Endodermal cell (in vitro differentiated cells): ENCODE measurements around the gene FIBCD1. TPM values are rescaled to one million over a fixed set of nuclear protein-coding genes. Genes with fewer than 3 reads are reported as not detected.

Source experiments
- DNase-seq: peaks from one replicate; pipeline ENCODE4 v3.0.0-alpha.2; 2017
- H3K27ac ChIP-seq: 2 replicates; pipeline ENCODE4 v1.5.1; 2013; ENCODE audit warnings: mild to moderate bottlenecking, low read depth, low read length, moderate library complexity
- H3K27me3 ChIP-seq: 2 replicates; pipeline ENCODE4 v1.6.1; 2013; ENCODE audit warnings: mild to moderate bottlenecking, low read length, moderate library complexity; ENCODE audit not compliant: insufficient read depth, control insufficient read depth, poor library complexity, severe bottlenecking
- H3K36me3 ChIP-seq: 2 replicates; pipeline ENCODE4 v1.7.0; 2013; ENCODE audit warnings: mild to moderate bottlenecking, low read length, moderate library complexity; ENCODE audit not compliant: control insufficient read depth, insufficient read depth
- H3K4me1 ChIP-seq: one replicate; pipeline ENCODE4 v1.7.0; 2013; ENCODE audit warnings: low read length; ENCODE audit not compliant: control insufficient read depth, insufficient read depth
- H3K4me3 ChIP-seq: 2 replicates; pipeline ENCODE4 v1.5.1; 2013; ENCODE audit warnings: mild to moderate bottlenecking, low read length, moderate library complexity
- H3K9ac ChIP-seq: 2 replicates; pipeline ENCODE4 v1.6.1; 2013; ENCODE audit warnings: mild to moderate bottlenecking, low read length, moderate library complexity; ENCODE audit not compliant: poor library complexity, severe bottlenecking; ENCODE audit errors: extremely low read depth
- H3K9me3 ChIP-seq: 2 replicates; pipeline ENCODE4 v1.6.1; 2013; ENCODE audit warnings: mild to moderate bottlenecking, low read length, moderate library complexity; ENCODE audit not compliant: control insufficient read depth
- H3K27ac Mint-ChIP-seq: 2 replicates; pipeline ENCODE4 v1.8.0; 2020; ENCODE audit warnings: mixed read lengths
- H3K27me3 Mint-ChIP-seq: 2 replicates; pipeline ENCODE4 v1.8.0; 2021; ENCODE audit warnings: mild to moderate bottlenecking, mixed read lengths; ENCODE audit not compliant: insufficient read depth
- H3K36me3 Mint-ChIP-seq: 2 replicates; pipeline ENCODE4 v1.8.0; 2020; ENCODE audit warnings: low read depth, mixed read lengths
- H3K4me1 Mint-ChIP-seq: 2 replicates; pipeline ENCODE4 v1.8.0; 2020; ENCODE audit warnings: mixed read lengths
- H3K4me3 Mint-ChIP-seq: 2 replicates; pipeline ENCODE4 v1.8.0; 2020; ENCODE audit warnings: mild to moderate bottlenecking, moderate library complexity, mixed read lengths
- H3K9me3 Mint-ChIP-seq: 2 replicates; pipeline ENCODE4 v1.8.0; 2020; ENCODE audit warnings: mild to moderate bottlenecking, mixed read lengths
- CTCF ChIP-seq: fragments of 200-600 bp; sonication (generic); conservative IDR thresholded peaks from 2 replicates; pipeline ENCODE4 v1.5.0; 2021; ENCODE audit warnings: antibody characterized with exemption, mild to moderate bottlenecking
- WGBS, 2 experiments: methylation state at CpG; one replicate each; pipeline versions ENCODE4 v1.1.5 to v1.1.7; 2013; ENCODE audit warnings: missing lambda C conversion rate in 2 of 2, mixed read lengths in 1 of 2; ENCODE audit not compliant: insufficient coverage in 1 of 2, insufficient read length in 1 of 2; 5-methylcytosine and 5-hydroxymethylcytosine counted together
- total RNA-seq, 2 donors: library from RNA; stranded (reverse); fragmentation: NEBNext Ultra II Directional in 1 of 2; extraction: Animal tissue kit (Norgen Biotek cat#: 25700) in 1 of 2; gene quantifications; 2 replicates in 1 of 2; 3 replicates in 1 of 2; pipeline ENCODE4 v1.2.1, GENCODE V29; 2021

Gene FIBCD1
- total RNA-seq, 2 donors from 2014 or later: 2.8 to 3.7 TPM

GRCh38 chr9:130981002-130981755 is 42.1 kb upstream of the FIBCD1 start:
- H3K27ac ChIP-seq: no peak overlapping the region
- no peak for DNase-seq
- H3K36me3 ChIP-seq: no peaks in the 10 kb centered on the region
- H3K9me3 ChIP-seq: no peaks in the 10 kb centered on the region
- H3K4me3 Mint-ChIP-seq: no peak overlapping the region
- H3K36me3 Mint-ChIP-seq: no peaks in the 10 kb centered on the region
- no peaks in the 10 kb centered on the region for H3K9me3 Mint-ChIP-seq
- H3K27ac Mint-ChIP-seq: no peak overlapping the region
- no peaks in the 10 kb centered on the region for H3K27me3 Mint-ChIP-seq
- 91 to 97% methylated on average over 5 to 10 of the region's 10 CpGs for WGBS, 2 experiments
- H3K4me1 ChIP-seq: no peaks in the 10 kb centered on the region
- no peak overlapping the region for H3K4me3 ChIP-seq
- H3K9ac ChIP-seq: no peak overlapping the region
- no peaks in the 10 kb centered on the region for H3K4me1 Mint-ChIP-seq
- no peak for TF ChIP-seq CTCF
- H3K27me3 ChIP-seq: no peaks in the 10 kb centered on the region

- Mint-ChIP-seq H3K4me3 (no peak overlapping the region), H3K36me3 (no peaks in the 10 kb centered on the region), H3K4me1 (no peaks in the 10 kb centered on the region), H3K27ac (no peak overlapping the region), H3K9me3 (no peaks in the 10 kb centered on the region), H3K27me3 (no peaks in the 10 kb centered on the region)
- Histone ChIP-seq H3K36me3 (no peaks in the 10 kb centered on the region), H3K9ac (no peak overlapping the region), H3K4me1 (no peaks in the 10 kb centered on the region), H3K27ac (no peak overlapping the region), H3K27me3 (no peaks in the 10 kb centered on the region), H3K4me3 (no peak overlapping the region), H3K9me3 (no peaks in the 10 kb centered on the region)
- TF ChIP-seq CTCF: no peak
- no peak for DNase-seq
- WGBS, 2 experiments: 92 to 93% methylated on average over 15 to 16 of the region's 16 CpGs
These were observed 41.5 kb upstream of the FIBCD1 start for GRCh38 chr9:130980526-130980925.

- 92 to 93% methylated on average over 19 to 20 of the region's 20 CpGs for WGBS, 2 experiments
- Mint-ChIP-seq H3K27me3 (no peaks in the 10 kb centered on the region), H3K27ac (no peak overlapping the region), H3K36me3 (no peaks in the 10 kb centered on the region), H3K4me3 (no peak overlapping the region), H3K4me1 (no peaks in the 10 kb centered on the region), H3K9me3 (no peaks in the 10 kb centered on the region)
- no peak overlapping the region for H3K9ac ChIP-seq
- H3K4me3 ChIP-seq: no peak overlapping the region
- no peak for TF ChIP-seq CTCF
- no peaks in the 10 kb centered on the region for H3K27me3 ChIP-seq
- no peaks in the 10 kb centered on the region for H3K4me1 ChIP-seq
- H3K27ac ChIP-seq: no peak overlapping the region
- H3K9me3 ChIP-seq: no peaks in the 10 kb centered on the region
- DNase-seq: no peak
- H3K36me3 ChIP-seq: no peaks in the 10 kb centered on the region
These were observed 40.7 kb upstream of the FIBCD1 start for GRCh38 chr9:130979591-130980385.
